Measurements from ENCODE around the gene PDE1A. TPM values are rescaled to one million over a fixed set of nuclear protein-coding genes. Genes with fewer than 3 reads are reported as not detected.

PDE1A gene
- total RNA-seq, 4 donors from 2014 or later: 2.1 to 12.4 (median 2.8) TPM

DNA sequence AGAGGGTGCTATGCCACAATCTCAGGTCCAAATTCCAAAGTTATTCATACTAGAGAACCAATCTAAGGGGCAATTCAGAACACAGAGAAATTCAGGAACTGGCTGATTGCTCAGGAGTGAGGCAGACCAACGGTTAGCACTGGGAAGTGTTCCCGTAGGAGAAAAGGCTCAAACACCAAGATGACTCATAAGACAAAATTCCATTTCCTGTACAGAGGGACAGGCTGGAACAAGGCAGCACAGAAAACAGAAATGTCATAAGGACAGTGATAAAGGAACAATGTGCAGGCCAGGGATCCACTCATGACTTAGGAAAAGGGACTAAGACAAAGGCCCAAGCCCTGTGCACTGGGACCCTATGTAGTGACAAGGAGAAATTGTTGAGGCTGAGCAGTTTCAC, 54.2 kb downstream of the PDE1A start:
- no peak for TF ChIP-seq POLR2A (IDR thresholded peaks at IDR 0.05)
- TF ChIP-seq, protein P1, sequence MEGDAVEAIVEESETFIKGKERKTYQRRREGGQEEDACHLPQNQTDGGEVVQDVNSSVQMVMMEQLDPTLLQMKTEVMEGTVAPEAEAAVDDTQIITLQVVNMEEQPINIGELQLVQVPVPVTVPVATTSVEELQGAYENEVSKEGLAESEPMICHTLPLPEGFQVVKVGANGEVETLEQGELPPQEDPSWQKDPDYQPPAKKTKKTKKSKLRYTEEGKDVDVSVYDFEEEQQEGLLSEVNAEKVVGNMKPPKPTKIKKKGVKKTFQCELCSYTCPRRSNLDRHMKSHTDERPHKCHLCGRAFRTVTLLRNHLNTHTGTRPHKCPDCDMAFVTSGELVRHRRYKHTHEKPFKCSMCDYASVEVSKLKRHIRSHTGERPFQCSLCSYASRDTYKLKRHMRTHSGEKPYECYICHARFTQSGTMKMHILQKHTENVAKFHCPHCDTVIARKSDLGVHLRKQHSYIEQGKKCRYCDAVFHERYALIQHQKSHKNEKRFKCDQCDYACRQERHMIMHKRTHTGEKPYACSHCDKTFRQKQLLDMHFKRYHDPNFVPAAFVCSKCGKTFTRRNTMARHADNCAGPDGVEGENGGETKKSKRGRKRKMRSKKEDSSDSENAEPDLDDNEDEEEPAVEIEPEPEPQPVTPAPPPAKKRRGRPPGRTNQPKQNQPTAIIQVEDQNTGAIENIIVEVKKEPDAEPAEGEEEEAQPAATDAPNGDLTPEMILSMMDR (IDR thresholded peaks at IDR 0.05): no peak
- H3K36me3 ChIP-seq: no peaks in the 10 kb centered on the region
- no peaks in the 10 kb centered on the region for H3K4me1 ChIP-seq
- H3K4me3 ChIP-seq: no peak overlapping the region
- peak overlapping the region in 3 of 4 donors; percentile 53 to 67 (median 67) for H3K27ac ChIP-seq
- H3K27me3 ChIP-seq: no peaks in the 10 kb centered on the region
- DNase-seq: no peak
- no peaks in the 10 kb centered on the region for H3K9me3 ChIP-seq

DNA sequence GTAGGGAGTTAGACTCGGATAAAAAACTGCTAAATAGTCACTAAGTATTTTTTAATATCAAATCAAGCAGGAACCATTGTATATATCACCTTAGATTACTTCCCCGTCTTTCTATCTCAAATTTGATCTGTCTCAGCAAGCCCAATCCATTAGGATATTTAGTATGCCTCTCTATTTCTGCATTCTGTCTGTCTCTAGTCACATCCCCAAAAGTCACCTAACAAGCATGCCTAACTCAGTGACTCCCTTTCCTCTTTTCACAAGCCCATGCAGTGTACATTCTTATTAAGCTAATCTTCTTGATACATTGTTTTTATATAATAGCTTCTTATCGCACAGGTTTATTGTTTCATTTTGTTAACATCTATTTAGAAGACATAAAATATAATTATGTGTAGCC, 57.8 kb downstream of the PDE1A start:
- Histone ChIP-seq H3K4me3 (no peak overlapping the region), H3K27me3 (no peaks in the 10 kb centered on the region), H3K4me1 (no peaks in the 10 kb centered on the region), H3K36me3 (no peaks in the 10 kb centered on the region), H3K27ac (no peak overlapping the region), H3K9me3 (no peaks in the 10 kb centered on the region)
- DNase-seq: no peak
- TF ChIP-seq POLR2A (IDR thresholded peaks at IDR 0.05): no peak
- TF ChIP-seq, protein P1 (IDR thresholded peaks at IDR 0.05): no peak

DNA sequence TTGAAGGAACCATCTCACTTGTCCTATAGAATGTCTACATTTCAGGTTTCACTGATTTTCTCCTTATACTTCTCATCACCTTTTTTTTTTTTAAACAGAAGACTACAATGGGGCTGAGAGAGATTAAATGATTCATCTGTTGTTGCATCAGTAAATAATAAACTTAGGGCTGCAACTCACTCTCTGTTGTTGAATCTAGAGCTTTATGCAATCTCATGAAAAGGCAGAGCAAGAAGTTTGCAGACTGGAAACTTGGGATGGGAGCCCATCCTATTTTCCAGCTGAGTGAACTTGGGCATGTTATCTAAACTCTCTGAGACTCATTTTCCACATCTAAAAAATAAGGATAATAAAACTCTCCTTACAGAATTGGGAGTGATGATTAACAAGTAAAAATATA, 58.4 kb downstream of the PDE1A start:
- no peak for TF ChIP-seq POLR2A (IDR thresholded peaks at IDR 0.05)
- TF ChIP-seq, protein P1 (IDR thresholded peaks at IDR 0.05): no peak
- DNase-seq: no peak
- Histone ChIP-seq H3K4me3 (no peak overlapping the region), H3K27me3 (no peaks in the 10 kb centered on the region), H3K27ac (no peak overlapping the region), H3K36me3 (no peaks in the 10 kb centered on the region), H3K4me1 (no peaks in the 10 kb centered on the region), H3K9me3 (no peaks in the 10 kb centered on the region)

DNA sequence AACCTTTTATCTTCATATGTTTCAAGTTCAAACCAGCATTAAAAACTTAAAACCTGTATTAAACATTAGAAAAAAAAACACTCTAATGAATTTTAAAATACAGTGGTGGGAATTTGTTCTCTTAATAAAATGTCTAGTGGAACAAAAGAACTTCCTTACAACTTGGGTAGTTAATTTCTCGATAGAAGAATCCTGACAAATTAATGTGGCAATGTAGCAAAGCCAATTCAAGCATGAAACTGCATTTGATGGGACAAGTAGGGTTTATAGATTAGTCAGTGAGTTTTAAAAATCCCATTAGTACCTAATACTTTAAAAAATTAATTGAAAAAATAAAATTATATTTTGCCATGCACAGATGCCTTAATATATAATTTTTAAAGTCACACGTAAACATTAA, 59.4 kb downstream of the PDE1A start:
- TF ChIP-seq, protein P1 (IDR thresholded peaks at IDR 0.05): no peak
- no peak for TF ChIP-seq POLR2A (IDR thresholded peaks at IDR 0.05)

DNA sequence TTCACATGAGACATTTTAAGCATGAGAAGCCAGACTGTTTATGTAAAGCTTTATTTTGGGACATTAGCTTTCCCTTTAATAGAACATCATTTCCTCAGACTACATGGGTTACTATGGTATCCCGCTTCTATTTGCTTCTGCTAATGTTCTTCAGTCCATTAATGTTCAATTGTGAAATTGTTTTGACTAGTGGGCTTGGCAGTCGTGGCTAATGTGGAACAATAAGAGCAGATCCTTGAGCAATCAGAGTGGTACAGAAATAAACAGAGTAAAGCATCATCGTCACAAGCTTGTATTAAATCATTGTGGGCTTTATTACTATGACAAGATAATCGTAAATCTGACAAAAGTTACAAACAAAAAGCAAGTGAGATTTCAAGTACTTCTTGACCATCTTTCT, 60.2 kb downstream of the PDE1A start:
- H3K9me3 ChIP-seq: no peaks in the 10 kb centered on the region
- H3K4me3 ChIP-seq: no peak overlapping the region
- no peak for DNase-seq
- H3K27ac ChIP-seq: peak overlapping the region in 1 of 4 donors; percentile 58
- no peaks in the 10 kb centered on the region for H3K27me3 ChIP-seq
- no peaks in the 10 kb centered on the region for H3K4me1 ChIP-seq
- H3K36me3 ChIP-seq: no peaks in the 10 kb centered on the region
- TF ChIP-seq, protein P1 (IDR thresholded peaks at IDR 0.05): no peak
- TF ChIP-seq POLR2A (IDR thresholded peaks at IDR 0.05): no peak

More for the DNA sequence above, 59.4 kb downstream of the PDE1A start:
- H3K4me3 ChIP-seq: no peak overlapping the region
- no peaks in the 10 kb centered on the region for H3K36me3 ChIP-seq
- no peaks in the 10 kb centered on the region for H3K9me3 ChIP-seq
- no peaks in the 10 kb centered on the region for H3K4me1 ChIP-seq
- H3K27me3 ChIP-seq: no peaks in the 10 kb centered on the region
- no peak overlapping the region for H3K27ac ChIP-seq
- no peak for DNase-seq

DNA sequence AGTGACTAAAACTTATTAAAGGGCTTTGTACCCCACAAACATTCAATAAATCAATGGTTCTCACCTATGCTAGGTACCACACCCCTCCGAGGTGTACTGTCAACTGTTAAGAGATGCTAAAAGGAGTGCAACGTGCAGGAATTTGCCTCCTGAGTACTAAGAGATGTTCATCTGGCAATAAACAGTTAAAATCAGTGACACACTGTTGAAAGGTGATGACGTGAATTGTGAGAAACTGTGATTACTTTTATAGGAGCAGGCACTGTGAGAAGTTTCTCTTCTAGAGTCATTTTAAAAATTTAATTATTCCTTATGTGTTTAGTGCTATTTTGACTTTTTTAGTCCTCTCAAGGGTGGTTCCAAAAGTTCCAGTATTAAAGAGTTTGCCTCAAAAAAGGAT, 61.0 kb downstream of the PDE1A start:
- no peak overlapping the region for H3K4me3 ChIP-seq
- no peaks in the 10 kb centered on the region for H3K36me3 ChIP-seq
- no peaks in the 10 kb centered on the region for H3K4me1 ChIP-seq
- H3K27me3 ChIP-seq: no peaks in the 10 kb centered on the region
- H3K9me3 ChIP-seq: no peaks in the 10 kb centered on the region
- DNase-seq: no peak
- H3K27ac ChIP-seq: peak overlapping the region in 1 of 4 donors; percentile 58
- TF ChIP-seq, protein P1 (IDR thresholded peaks at IDR 0.05): no peak
- TF ChIP-seq POLR2A (IDR thresholded peaks at IDR 0.05): no peak
